ENCODE results near the gene GRIA2. TPM values are rescaled to one million over a fixed set of nuclear protein-coding genes. Genes with fewer than 3 reads are reported as not detected.

The GRIA2 gene
- total and polyA plus RNA-seq, 2 donors (not counting 3 experiments of a cell fraction or from before 2014, with no cell fraction given): not detected

DNA sequence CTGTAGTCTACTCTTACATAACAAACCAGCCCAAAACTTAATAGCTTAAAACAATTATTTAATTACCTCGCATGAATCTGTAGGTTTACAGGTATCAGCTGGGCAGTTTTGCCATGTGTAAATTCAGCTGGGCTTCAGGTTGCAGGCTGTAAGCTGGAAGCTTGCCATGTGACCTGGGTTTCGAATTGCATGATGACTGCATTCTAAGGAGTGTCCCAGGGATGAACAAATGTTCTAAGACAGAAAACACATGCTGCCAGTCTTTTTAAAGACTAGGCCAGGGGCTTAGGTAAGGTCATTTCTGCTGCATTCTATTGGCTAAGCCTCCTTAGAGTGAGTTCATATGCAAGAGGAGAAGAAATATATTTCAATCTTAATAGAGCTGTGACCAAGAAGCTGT is 44.8 kb downstream of the GRIA2 start:
- dilution Hi-C loops (cut with MboI; ENCODE audit: extremely low pct_ligation_motif_present, low sequenced_read_pairs): no loop called here

More for the DNA sequence above, 44.8 kb downstream of the GRIA2 start:
- CTCF ChIA-PET: no interaction called here
- H3K27me3 ChIP-seq (ENCODE audit: control insufficient read depth in 2 of 2, insufficient read depth in 2 of 2, low read length in 2 of 2): no peaks in the 10 kb centered on the region
- no peak for FAIRE-seq
- H3K9ac ChIP-seq (replicated peaks; ENCODE audit: extremely low read depth, insufficient read depth, low read length): no peak overlapping the region
- no peak overlapping the region for H3K4me2 ChIP-seq (ENCODE audit: insufficient read depth, low read length)
- intact Hi-C loops (cut with micrococcal nuclease): no loop called here
- no peaks in the 10 kb centered on the region for H3K36me3 ChIP-seq (ENCODE audit: control insufficient read depth in 2 of 2, extremely low read depth in 1 of 2, insufficient read depth in 2 of 2, low read length in 2 of 2)
- BruUV-seq (replicated peaks): no TSS peak
- no peak for DNase-seq (ENCODE audit: low read depth, low spot score)
- no peaks in the 10 kb centered on the region for H4K20me1 ChIP-seq (replicated peaks; ENCODE audit: control insufficient read depth, extremely low read depth, insufficient read depth, low read length)
- H3K79me2 ChIP-seq (ENCODE audit: control insufficient read depth, insufficient read depth, low read length): no peaks in the 10 kb centered on the region
- H3K4me3 ChIP-seq (replicated peaks in 1 of 3; ENCODE audit: insufficient read depth in 1 of 3, low read depth in 1 of 3, low read length in 3 of 3): no peak overlapping the region
- no peaks in the 10 kb centered on the region for H3K4me1 ChIP-seq (ENCODE audit: control insufficient read depth, extremely low read depth, insufficient read depth, low read length)
- H3K27ac ChIP-seq (ENCODE audit: insufficient read depth, low read depth, low read length): no peak overlapping the region
- POLR2A ChIA-PET: no interaction called here
- H3K9me3 ChIP-seq (replicated peaks; ENCODE audit: control insufficient read depth, insufficient read depth, low read length): no peaks in the 10 kb centered on the region
- no peak overlapping the region for H2AFZ ChIP-seq (ENCODE audit: low read depth, low read length)
- no peak for TF ChIP-seq JUN (IDR thresholded peaks at IDR 0.05; ENCODE audit: borderline replicate concordance, insufficient read depth, insufficient read length, low read depth)
- TF ChIP-seq MYC (IDR thresholded peaks at IDR 0.05; ENCODE audit: low read depth, low read length): no peak
- TF ChIP-seq GATA2 (IDR thresholded peaks at IDR 0.05; ENCODE audit: insufficient read depth, insufficient read length, low read depth, low read length): no peak
- no peak for TF ChIP-seq FOS (IDR thresholded peaks at IDR 0.05; ENCODE audit: borderline replicate concordance, insufficient read depth, low read length)
- no peak for TF ChIP-seq POLR2AphosphoS5 (IDR thresholded peaks at IDR 0.05; ENCODE audit: insufficient read depth, low read depth, low read length)
- TF ChIP-seq, protein P1, sequence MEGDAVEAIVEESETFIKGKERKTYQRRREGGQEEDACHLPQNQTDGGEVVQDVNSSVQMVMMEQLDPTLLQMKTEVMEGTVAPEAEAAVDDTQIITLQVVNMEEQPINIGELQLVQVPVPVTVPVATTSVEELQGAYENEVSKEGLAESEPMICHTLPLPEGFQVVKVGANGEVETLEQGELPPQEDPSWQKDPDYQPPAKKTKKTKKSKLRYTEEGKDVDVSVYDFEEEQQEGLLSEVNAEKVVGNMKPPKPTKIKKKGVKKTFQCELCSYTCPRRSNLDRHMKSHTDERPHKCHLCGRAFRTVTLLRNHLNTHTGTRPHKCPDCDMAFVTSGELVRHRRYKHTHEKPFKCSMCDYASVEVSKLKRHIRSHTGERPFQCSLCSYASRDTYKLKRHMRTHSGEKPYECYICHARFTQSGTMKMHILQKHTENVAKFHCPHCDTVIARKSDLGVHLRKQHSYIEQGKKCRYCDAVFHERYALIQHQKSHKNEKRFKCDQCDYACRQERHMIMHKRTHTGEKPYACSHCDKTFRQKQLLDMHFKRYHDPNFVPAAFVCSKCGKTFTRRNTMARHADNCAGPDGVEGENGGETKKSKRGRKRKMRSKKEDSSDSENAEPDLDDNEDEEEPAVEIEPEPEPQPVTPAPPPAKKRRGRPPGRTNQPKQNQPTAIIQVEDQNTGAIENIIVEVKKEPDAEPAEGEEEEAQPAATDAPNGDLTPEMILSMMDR (IDR thresholded peaks at IDR 0.05; ENCODE audit: extremely low read depth in 1 of 2, insufficient read depth in 1 of 2, low read depth in 1 of 2, low read length in 2 of 2): no peak
- TF ChIP-seq, protein P2, sequence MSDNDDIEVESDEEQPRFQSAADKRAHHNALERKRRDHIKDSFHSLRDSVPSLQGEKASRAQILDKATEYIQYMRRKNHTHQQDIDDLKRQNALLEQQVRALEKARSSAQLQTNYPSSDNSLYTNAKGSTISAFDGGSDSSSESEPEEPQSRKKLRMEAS (IDR thresholded peaks at IDR 0.05; ENCODE audit: insufficient read depth, insufficient read length): no peak
- TF ChIP-seq EZH2 (IDR thresholded peaks at IDR 0.05; ENCODE audit: borderline replicate concordance, low read depth, low read length, severe bottlenecking): no peak
- no peak for TF ChIP-seq POLR2A (IDR thresholded peaks at IDR 0.05; ENCODE audit: low read depth, low read length)
- H3K9me1 ChIP-seq (replicated peaks; ENCODE audit: control insufficient read depth, extremely low read depth, insufficient read depth, low read length): no peaks in the 10 kb centered on the region
